Stimulated activated CD8-positive, alpha-beta memory T cell treated with anti-CD3 and anti-CD28 coated beads, Interleukin-7, amount 100 ng/mL, for 1 hour (primary cell): Measurements from ENCODE around the gene PTPRE.

Source experiments
- DNase-seq, 2 donors: peaks; one replicate each; pipeline ENCODE4 v3.0.0-alpha.2; 2020; ENCODE audit warnings: low read depth in 2 of 2

Gene PTPRE

DNA sequence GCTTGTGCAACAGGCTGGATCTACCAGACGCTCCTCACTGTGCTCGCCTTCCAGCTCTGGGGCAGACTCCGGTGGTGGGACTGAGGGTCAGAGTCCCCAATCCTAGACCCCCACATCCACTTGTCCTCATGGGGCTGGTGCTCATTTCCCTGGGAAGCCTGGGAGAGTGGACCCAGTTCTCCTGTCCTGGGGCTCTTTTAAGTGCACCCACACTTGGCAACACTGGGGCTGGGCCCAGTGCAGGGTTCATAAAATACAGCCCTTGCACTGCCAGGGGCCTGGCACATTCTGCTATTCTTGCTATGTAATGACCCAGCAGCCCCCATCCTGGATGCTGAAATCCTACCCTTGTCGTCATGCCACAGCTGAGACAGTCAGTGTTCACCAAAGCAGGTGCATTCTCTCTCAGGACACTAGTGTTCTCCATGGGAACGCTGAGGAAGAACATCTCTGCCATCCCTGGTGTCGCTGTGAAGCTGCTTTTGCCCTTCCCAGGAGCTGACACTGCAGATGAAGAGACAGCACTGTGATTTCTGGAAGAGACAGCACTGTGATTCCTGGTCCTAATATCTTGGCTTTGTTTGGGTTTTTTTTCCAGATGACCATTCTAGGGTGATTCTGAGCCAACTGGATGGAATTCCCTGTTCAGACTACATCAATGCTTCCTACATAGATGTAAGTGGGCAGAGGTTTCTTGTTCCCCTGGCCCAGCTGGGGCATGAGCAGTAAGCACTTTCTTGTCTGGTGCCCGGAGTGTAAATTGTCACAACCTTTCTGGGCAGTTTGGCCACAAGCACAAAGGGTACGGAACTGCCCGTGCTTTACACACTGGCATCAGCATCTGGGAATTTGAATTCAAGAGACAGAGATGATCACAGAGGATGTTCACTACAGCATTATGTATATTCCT is 153.7 kb downstream of the PTPRE start:
- DNase-seq, result no peak

DNA sequence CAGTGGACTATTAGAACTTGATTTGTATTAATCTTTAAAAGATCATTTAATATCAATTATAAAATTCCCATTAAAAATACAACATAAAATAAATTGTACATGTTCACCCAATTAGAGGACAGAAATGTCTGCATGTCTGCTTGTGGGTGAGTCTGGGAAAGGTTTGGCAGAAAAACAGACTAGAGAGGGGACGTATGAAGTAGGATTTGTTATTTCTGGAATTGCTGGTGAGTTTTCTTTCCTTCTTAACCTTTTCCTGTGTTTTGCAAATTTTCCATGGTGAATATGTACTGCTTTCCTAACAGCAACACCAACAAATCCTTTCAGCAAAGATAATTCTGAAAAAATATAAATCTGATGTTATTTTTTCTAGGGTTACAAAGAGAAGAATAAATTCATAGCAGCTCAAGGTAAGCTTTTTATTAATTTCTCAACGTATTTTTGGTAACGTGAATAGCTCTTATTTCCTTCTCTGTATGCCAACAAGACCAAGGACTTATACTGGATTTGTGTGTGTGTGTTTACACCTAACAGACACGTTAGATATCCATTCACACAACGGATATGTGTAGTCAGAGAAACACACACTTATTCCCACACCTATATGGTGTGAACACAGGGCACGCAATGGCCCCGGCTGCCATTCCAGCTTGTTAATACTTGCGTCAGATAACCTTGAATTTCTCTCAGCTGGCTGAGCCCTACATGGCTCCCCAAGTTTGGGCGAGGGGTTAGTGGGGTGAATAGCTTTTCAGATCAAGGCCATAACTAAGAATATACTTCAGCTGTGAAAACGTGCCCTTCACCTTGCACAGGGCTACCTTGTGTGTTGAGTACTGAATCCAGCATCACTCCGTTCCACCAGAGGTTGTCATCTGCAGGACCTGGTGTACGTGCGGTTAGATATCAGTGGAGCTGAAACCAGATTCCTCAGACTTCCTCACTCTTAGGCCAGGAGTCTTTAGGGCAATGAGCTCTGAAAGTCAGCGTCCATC is 154.7 kb downstream of the PTPRE start:
- DNase-seq, result no peak

DNA sequence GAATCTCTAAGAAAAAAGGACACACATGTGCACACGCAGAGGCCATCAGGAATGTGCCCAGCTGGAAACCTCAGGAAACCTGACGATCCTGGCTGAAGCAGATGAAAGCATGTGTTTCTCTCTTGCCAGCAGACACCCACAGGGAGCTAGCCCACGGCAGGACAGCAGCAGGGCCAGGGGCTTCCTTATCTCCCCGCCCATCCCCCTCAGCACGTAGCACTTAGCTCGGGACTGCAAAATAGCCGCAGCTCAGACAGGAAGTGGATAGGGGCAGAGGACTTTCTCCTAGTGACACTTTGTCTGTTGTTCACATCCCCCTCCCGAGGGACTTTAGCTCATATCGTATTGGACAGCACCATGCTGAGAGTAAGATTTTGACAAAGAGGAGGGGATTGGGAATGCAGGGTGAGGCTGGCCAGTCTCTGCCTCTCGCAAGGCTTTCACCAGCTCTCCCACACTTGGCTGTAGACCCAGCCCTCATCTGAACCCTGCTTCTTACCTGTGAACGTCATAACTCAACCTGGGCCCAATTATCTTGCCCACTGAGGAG is 155.5 kb downstream of the PTPRE start:
- no peak for DNase-seq

DNA sequence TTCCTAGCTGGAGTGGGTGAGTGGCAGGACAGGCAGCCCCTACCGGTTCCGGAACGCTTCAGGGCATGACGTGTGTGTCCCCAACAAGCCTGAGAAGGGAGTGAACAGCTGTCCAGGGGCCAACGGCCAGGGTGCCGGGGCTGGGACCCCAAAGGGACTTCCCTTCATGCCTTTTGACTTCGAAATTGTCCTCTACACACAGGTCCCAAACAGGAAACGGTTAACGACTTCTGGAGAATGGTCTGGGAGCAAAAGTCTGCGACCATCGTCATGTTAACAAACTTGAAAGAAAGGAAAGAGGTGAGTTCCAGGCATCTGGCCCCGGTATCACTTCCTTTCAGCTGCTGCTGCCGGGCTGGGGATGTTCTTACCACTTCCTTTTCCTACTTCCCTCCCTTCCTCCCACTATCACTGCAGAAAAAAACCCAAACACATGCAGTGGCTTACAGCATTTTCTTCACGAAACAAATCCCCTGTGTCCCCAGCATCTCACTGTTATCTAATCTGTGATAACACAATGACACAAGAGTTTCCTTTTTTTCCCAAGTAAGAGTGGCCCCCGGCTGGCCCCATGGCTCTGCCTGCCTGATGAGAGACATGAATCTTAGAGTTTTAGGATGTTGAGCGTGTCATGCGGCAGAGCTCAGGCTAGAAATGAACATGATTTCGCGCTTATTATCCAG is 156.1 kb downstream of the PTPRE start:
- DNase-seq, result no peak

DNA sequence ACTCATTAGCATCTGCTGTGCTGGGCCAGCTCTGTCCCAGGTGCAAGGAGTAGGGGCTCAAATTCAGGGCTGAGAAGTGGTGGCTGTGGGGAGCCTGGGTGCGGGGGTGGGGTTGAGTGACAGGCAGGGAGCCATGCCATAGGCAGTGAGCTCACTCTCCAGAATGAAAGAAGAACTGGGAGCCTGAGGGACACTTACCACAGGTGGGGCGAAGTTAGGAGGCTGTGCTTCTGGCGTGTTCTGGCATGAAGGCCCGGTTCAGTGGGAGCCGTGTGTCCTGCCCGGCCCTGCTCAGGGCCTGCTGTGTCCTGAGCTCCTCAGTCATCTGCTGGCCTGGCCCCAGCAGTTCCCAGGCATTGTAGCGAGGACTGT is 156.8 kb downstream of the PTPRE start:
- no peak for DNase-seq

DNA sequence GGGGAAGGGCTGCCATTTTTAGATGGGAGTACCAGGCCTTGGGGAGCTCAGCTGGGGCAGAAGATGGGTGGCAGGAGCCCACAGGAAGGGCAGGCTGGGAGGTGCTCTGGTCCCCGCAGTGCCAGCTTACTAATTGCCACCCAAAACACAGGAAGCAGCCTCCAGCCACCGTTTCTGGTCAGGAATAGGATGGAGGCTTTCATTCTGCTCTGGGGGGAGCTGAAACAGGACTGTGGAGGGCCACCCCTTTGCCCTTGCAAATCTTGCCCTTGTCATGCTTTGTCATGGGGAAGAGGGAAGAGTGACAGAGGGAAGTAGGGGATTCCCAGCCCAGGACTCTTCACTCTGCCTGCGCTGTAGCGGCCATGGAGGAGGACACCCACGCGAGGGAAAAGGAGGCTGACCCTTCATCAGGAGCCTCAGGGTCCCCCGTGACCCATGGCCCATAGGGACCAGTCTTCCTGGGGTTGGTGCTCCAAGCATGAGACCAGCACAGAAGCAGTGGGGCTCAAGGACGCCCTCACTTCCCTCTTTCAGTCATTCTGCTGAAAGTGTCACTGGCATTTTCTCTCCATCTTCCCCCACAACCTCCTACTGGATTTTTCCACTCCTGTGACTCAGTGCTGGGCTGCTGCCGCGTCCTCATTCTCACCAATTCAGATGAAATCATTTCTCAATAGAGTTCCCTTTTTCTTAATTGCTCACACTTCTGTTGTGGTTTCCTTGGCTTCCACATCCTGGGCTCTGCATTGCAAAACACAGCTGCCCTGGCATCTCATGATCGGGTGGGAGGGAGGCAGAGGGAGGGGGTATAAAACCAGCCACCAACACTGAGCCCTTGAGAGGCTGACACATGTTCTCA is 157.4 kb downstream of the PTPRE start:
- peak; percentile 36 to 41 for DNase-seq

DNA sequence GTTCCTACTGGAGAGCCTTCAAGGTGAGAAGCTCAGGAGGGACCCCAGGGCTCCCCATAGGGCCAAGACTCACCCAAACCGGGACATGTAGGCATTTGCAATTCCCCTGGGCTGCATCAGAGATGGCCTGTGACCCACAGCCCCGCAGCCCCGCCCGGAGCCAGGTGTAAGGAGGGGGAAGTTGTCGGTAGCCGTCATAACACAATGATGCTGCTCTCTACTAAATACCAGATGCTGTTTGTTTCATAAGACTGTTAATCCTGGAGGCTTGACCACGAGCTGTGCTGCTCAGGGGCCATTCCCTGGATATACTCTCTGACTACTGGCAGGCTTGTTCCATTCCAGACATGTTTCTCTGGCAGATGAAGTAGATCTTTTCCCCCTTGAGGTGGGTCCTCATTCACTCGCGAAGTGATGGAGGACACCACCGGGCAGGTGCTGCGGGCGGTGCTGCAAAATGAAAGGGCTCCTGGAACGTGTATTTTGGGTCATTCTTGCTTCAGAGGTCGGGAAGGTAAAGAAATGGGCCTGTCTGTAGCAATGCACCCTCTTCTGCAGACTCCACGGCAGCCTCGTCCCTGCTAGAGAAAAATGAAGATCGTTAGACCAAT is 158.2 kb downstream of the PTPRE start:
- DNase-seq, result no peak

DNA sequence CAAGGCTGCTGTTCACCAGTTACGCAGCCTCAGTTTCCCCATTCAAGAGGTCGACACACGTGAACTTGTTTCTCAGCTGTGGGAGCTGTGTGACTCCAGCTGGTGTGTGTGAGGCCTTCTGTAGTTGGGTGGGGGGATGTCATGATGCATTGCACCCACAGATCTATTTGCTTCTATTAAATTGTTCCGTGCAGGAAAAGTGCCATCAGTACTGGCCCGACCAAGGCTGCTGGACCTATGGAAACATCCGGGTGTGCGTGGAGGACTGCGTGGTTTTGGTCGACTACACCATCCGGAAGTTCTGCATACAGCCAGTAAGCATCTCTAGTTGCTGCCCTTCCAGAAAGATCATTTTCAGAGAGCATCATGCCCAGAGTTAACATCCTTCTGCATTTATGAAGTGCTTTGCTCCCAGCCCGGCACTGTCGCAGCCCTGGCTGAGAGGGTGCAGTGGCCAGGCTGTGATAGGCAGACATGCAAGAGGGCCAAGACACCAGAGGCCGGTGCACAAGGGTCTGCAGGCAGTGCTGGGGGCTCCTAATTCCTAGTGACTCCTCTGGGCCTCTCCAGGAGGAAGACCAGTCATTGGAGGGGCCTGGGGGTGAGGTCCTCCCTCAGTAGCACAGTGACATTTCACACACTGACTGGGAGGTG is 159.1 kb downstream of the PTPRE start:
- no peak for DNase-seq

DNA sequence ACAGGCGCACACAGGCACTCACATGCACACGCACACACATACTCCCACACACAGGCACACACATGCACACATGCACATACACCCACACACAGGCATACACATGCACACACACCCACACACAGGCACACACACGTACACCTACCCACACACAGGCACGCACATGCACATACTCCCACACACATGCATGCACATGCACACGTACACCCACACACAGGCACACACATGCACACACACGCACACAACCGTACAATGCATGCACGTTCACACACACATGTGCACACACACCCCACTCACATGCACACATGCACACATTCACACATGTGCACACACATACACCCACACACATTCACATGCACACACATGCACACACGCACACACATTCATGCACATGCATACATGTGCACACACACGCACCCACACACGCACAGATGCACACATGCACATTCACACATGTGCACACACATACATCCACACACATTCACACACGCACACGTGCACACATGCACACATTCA is 160.0 kb downstream of the PTPRE start:
- no peak for DNase-seq

DNA sequence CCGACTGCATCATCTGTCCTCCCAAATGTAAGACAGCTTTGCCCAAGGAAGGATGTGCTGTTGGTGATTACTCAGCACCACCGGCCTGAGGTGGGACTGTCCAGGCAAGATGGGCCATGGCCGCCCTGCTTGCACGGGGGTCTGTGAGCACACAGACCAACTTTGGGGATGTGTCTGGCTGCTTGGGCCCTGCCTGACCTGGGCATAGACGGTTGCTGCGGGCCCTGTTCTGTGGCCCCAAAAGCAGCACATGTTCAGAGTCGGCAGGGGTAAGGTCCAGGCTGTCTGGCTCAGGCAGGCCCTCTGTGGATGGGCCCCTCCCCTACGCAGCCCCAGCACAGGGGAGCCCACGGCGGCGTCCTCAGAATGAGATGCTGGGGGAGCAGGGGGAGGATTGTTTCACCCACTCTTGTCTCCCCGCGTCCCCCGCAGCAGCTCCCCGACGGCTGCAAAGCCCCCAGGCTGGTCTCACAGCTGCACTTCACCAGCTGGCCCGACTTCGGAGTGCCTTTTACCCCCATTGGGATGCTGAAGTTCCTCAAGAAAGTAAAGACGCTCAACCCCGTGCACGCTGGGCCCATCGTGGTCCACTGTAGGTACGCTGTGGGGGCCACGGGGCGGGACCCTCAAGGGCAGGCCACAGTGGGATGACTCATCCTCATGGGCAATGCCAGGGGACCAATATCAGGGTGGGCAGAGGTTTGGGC is 160.9 kb downstream of the PTPRE start:
- no peak for DNase-seq

DNA sequence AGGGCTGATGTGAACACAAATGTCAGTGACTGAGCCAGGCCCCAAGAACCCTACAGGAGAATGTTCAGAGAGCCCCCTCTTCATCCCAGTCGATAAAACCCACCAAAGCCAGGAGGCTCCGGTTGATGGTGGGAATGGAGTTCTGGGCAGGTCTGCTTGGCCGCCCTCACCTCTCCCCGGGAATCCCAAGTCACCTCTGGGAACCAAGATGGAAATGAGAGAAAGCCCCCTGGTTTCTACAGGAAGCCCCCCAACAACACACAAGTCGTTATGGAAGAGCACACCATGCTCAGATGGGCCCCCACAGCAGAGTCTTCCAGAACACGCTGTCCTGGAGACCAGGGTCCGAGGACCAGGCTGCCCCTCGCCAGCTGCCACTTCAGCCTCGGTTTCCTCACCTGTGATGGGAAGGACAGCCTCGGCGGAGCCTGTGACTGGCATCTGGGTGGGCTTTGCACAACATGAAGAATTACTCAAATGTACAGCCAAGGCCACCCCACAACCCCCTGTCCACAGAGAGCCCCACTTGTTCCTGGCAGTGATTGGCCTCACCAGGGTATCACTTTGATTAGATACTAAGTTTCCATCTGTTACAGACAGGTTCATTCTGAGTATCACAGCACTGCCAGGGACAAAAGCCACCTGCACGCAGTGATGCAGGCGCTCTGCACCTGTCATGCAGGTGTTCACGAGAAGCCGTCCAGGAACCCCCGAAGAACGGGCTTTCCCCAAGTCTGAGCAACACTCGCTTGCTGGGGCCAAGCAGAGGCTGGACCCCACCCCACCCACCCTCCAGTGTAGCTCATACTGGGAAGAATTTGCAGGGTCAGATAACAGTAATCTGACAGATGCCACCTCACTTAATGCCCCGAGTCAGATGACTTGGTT is 161.7 kb downstream of the PTPRE start:
- DNase-seq, result no peak

DNA sequence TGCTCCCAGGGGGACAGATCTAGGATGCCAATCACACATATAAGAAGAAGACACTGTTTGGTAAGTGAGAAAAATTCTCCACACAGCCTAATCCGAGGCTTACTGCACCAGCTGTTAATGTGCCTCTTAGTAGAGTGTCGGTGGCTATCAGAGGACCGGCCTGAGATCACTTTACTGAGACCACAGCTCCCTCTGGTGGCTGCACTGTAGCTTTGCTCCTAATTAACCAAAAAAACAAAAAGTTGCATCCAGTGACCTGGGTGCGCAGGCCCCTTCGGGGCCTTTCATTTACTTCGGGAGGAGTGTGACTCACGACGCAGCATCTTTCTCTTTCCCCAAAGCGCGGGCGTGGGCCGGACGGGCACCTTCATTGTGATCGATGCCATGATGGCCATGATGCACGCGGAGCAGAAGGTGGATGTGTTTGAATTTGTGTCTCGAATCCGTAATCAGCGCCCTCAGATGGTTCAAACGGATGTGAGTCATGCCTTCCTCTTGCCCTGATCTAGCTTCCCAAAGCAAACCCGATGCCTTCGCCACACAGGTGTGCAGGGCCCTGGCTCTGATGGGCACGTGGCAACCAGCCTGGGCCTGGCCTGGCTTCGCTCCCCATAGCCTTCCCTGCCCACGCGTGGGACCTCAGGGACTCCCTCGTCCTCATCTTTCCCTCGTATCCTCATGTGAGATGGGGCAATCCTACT is 162.6 kb downstream of the PTPRE start:
- peak; percentile 66 to 67 for DNase-seq

DNA sequence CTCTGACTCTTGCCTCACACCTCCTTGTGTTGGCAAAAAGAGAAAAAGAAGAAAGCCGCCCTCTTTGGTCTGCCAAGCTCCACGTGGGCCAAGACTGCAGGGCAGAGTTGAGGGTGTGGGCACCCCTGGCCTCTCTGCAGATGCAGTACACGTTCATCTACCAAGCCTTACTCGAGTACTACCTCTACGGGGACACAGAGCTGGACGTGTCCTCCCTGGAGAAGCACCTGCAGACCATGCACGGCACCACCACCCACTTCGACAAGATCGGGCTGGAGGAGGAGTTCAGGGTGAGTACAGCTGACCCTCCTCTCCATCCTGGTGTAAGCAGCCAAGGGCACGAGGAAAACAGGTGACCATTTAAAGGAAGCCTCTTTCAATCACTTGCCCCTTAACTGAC is 163.3 kb downstream of the PTPRE start:
- no peak for DNase-seq

DNA sequence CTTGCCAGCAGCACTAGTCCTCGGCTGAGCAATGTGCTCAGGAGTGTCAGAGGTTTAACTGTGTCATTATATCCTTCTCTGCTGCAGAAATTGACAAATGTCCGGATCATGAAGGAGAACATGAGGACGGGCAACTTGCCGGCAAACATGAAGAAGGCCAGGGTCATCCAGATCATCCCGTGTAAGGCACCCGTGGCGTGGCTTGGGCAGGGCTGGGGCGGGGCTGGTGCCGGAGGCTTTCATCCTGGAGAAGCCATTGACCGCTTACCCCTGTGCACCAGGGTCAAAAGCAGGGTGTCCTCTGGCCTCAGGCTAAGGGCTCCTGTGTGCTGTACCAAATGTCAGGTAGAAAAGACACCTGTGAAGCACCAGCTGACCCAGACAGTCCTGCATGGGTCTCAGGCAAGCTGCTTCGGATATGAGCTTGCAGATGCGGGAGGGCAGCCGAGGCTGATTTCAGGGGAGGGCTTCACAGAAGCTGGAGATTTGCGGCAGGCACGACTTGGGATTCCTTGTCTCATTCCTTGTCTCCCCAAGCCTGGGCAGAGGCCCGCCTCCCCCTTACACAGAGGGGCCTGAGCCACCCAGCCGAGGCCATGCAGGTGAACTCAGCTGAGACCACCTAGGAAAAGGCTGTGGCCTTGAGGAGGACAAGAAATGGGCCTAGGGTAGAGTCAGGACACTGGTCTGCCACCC is 164.0 kb downstream of the PTPRE start:
- DNase-seq, result no peak

DNA sequence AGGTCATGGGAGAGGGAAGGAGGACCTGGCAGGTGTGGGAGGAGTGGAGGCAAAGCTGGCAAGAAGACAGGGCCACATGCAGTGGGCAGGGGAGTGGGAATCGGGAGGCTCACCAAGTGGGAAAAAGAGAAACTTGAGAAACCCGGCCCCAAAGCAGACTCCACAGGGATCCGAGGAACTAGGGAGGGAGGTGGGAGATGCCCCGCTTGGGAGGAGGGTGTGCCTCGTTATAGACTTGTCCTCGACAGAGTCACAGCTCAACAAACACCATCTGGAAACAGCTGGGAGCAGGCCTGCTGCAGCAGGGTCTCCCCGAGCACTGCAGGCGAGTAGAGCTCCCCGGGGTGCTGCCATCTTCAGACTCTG is 164.5 kb downstream of the PTPRE start:
- no peak for DNase-seq

DNA sequence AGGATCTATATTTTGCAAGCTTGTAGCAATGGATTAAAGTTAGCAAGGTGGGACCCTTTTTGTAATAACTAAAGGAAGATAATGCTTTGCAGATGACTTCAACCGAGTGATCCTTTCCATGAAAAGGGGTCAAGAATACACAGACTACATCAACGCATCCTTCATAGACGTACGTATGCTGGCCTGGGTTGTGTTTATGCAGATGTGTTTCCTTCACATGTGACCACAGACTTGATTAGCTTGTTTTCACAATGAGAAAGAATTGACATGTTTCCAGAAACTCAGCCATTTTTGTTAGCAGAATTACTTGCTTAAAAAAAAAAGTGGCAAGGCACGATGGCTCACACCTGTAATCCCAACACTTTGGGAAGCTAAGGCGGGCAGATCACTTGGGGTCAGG is 165.1 kb downstream of the PTPRE start:
- DNase-seq, result no peak
